Measurements from ENCODE around the gene GJA4.

Gene GJA4

DNA sequence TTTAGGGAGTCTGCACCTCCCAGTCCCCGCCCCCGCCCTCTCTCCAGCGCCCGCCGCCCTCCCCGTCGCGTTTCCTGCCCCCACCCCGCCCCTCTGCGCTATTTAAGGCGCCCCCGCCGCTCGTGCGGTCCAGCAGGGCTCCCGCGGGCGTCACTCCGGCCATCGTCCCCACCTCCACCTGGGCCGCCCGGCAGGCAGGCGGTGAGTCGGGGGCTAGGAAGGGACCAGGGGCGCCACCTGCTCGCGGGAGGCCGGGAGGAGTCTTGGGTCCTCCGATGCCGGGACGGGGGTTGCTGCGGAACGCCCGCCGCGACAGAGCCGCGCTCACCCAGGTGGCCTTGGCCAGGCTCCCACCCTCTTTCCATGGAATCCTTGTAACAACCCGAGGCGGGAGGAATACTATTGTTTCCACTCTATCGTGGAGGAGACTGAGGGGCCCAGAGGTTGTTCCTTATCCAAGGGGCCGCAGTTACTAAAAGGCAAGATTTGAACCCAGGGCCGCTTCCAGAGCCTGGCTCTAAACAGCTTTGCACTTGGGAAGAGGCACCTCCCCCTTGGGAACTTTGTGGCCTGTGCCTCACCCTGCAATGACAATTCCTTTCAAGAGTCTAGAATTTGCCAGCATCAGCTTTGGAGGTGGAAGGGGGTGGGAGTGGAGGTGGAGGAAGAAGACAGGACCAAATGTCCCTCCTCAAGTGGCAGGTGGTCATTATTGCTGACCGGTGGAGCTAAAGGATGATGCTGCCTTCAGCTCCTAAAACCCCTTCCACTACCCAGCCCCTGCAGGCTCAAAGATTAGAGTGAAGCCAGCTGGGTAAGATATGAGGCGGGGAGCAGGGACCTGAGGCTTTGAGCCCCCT is at the start of gene GJA4:
Gene GJA4 (plus strand): TSS at position 132 of the 860 bp plus-strand sequence. CDS start 1,215 bp downstream, outside the sequence.
- DNase-seq, result no peak

DNA sequence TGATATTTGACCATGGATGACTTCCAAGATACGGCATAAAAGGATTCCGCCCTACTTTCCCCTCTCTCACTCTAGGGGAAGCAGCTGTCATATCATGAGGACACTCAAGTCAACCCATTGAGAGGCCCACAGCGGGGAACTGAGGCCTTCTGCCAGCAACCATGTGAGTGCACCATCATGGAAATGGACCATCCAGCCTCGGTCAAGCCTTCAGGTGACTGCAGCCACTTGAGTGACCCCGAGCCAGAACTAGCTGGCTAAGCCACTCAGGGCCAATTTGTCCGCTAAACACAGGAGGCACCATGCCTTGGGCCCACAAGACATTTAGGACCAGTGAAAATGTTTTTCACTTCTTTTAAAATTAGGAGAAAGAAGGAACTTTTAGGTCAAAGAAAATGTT is 49.0 kb upstream of the GJA4 start:
- no peak for DNase-seq

DNA sequence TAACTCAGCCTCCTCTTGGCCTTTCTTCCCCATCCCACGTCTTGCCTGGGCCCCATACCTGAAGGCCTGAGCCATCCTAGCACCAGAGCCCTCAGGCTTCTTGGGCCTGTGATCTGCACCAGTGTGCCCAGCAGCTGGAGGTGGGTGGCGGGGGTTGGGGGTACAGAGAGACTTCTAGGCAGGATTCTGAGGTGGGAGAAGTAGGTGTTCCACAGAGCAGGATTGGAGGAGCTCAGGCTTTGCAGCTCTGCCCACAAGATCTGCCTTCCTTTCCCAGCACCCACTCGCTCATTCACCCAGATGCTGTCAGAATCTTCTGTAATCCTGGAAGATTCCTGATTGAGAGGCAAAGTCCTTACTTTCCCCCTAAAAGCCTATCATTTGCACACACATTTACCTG is 47.9 kb upstream of the GJA4 start:
- DNase-seq, result no peak

DNA sequence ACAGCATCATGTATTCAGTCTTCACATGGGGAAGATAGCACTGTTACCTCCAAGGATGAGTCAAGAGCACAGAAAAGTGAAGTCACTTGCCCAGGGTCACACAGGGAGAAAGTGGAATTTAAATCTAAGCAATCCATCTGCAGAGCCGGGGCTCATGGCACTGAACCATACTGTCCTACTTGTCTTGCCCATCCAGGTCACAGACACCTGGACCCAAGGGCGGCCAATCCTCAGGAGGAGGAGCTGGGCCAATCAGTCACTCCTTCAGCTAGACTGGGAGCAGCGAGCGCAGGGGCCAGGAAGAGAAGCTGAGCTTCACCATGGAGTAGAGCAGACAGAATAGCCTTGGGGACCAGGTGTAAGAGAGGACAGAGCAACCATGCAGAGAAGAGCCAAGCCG is 47.1 kb upstream of the GJA4 start:
- no peak for DNase-seq

DNA sequence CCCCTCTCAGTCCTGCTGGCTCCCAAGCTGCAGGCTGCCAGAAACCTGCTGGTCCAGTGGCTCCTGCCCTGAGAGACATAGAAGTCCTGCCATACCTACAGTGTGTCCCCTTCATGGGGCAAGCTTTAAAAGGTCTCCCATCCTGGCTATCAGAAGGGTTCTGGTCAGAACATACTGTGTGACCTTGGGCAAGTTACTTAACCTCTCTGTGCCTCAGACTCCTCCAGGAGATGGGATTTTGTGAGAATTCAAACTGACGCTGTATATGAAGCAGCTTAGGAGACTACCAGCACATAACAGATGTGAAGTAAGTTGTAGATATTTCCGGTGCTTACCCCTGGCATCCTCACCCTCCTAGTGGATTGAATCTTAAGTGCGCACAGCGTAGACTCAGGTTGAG is 46.7 kb upstream of the GJA4 start:
- no peak for DNase-seq

DNA sequence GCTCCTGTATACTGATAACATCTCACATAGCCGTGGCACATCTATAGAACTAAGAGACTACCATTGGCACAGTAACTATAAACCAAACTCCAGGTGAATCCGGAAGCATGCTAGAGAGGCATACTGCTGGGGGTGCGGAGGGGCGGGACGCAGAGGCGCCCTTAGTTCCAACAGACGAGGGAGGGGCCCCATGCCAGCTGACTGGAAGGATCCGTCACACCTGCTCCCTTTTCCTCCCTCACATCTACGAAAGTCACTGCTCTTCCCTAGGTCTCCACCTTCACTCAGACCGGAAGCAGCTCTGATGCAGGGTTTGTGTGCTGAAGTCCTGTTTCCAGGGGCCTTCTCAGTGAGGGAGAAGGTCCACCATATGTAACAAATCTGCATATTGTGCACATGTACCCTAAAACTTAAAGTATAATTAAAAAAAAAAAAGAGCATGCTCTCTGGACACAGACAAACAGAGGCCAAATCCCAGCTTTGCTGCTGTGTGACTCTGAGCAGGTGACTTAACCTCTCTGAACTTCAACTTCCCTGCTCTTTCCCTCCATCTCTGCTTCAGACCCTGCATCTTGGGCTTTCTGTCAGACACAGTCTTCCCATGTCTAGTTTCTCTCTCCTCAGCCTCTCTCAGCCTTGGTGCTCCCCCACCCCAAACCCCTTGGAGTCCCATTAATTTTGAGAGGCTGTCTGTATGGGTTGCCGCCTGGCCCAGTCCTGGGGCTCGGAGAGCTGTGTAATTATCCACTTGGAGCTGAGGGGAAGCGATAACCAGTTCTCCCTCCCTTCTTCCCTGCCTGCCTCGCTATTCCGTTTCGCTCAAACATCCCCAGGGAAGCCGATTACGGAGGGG is 45.8 kb upstream of the GJA4 start:
- DNase-seq, result no peak

DNA sequence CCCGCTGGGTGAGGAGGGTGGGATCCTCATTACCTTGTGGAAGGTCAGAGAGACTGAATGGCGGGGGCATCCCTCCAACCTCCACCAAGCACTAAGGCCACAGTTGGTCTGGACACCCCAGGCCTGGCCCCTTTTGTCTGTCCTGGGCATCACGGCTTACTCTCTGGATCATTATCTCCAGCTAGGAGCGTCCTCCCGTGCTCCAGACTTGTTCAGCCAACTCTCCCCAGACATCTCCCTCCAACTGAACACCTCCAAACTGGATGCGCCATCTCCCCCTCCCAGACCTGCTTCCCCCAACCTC is 45.2 kb upstream of the GJA4 start:
- no peak for DNase-seq

DNA sequence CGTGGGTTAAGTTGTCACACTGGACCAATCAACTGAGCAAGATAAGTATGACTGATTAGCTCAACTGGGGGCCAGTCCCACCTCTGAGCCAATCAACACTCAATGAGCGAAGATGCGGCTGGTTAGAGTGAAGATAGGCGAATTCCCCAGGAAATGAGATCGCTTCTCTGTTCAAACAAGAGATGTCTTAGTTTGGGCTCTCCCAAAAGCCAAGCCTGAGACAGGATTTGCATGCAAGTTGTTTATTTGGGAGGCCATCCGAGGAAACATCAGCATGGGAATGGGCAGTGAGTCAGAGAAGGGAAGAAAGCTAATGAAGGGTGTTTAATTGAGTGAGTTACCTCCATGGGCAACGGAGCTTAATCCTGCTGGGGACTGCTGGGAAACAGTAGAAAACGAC is 42.8 kb upstream of the GJA4 start:
- DNase-seq, result no peak

DNA sequence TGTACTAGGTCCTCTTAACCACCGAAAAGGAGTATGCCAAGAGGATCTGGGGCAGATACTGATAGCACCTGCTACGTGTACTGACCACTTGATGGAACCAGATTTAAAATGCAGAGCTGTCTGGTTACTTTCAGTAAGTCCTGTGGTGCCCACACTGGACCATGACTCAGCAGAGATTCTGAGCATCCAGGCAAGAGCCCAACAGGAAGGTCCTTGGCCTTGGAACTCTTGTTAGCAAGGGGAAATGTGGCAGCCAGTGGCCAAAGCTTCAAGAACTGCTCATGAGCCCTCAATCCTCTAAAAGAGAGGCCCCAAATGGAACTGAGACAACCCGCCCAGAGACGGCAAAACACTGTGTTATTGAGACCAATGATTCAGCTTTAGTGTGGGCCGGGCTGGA is 42.2 kb upstream of the GJA4 start:
- no peak for DNase-seq

DNA sequence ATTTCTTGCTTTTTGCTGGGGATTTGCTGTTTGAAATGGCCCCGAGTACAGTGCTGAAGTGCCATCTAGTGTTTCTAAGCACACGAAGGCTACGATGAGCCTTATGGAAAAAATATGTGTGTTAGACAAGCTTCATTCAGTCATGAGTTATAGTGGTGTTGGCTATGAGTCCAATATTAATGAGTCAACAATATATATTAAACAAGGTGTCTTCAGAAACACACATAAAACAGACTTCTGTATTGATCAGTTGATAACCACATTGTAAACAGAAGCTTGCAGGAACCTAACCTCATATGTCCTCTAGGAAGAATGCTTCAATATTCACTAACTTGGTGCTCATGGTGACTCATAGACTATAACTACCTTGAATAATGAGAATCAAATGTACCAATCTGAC is 39.6 kb upstream of the GJA4 start:
- DNase-seq, result no peak

DNA sequence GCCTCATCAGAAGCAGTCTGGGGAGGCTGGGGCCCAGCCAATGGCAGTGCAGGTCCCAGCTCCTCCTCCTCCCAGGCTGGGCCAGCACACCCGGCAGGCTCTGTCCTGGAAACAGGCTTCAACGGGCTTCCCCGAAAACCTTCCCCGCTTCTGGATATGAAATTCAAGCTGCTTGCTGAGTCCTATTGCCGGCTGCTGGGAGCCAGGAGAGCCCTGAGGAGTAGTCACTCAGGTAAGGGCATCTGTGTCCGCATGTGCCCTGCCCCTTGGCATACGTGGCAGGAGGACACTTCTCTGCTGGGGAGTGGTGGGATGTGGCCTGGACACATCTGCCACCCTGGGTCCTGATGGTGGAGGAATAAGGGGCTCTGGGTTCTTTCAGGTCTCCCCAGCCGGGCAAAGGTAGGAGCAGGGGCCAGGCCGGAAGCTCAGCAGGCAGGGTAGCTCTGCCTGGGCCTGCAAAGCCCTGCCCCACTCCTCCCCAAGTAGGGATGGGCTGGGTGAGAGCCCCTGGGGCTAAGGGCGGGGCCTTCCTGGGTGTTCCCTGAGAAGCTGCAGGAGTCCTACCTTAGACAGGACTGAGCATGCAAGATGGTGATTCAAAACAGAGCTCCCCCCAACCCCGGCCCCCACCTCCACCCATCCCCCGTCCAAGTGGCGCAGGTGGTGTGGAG is 37.7 kb upstream of the GJA4 start, which contains the start of gene GJB5:
Gene GJB5 (plus strand): TSS at position 84 of the 674 bp plus-strand sequence. CDS start 2,284 bp downstream, outside the sequence.
- no peak for DNase-seq

DNA sequence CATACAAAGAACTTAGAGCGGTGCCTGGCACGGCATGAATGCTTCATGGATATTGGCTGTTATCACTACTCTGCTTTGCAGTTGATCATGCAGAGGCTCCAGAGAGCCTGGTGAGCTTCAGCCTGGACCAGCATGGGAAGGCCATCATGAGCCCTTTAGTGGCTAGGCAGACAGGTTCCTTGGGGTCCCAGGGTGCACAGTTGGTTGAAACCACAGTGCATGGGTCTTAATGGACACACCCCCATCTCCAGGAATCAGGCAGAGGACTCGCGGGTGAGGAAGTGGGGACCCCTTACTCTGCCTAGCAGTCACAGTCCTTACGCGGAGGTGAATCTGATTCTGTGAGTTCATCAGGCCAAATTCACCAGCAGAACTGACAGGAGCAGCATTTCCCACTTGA is 36.8 kb upstream of the GJA4 start:
- no peak for DNase-seq

DNA sequence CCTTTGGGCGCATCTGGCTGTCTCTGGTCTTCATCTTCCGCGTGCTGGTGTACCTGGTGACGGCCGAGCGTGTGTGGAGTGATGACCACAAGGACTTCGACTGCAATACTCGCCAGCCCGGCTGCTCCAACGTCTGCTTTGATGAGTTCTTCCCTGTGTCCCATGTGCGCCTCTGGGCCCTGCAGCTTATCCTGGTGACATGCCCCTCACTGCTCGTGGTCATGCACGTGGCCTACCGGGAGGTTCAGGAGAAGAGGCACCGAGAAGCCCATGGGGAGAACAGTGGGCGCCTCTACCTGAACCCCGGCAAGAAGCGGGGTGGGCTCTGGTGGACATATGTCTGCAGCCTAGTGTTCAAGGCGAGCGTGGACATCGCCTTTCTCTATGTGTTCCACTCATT is 35.4 kb upstream of the GJA4 start:
- no peak for DNase-seq

DNA sequence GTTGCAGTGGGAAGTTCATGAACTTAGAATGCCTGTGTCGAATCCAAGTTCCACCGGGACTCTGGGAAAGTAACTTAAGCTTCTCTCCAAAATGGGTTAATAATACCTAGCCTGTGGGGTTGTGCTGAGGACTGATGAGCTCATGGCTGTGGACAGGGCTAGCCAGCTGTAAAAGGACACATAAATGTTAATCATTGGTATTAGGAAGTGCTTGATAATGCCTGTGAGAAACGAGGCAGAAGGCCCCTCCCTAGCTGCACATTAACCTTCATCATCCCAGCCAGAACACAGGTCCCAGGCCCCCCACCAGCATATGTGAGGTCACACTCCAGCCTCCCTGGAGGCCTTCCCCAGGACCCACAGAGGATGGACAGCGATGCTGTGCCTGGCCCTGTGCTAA is 34.0 kb upstream of the GJA4 start:
- DNase-seq, result no peak

DNA sequence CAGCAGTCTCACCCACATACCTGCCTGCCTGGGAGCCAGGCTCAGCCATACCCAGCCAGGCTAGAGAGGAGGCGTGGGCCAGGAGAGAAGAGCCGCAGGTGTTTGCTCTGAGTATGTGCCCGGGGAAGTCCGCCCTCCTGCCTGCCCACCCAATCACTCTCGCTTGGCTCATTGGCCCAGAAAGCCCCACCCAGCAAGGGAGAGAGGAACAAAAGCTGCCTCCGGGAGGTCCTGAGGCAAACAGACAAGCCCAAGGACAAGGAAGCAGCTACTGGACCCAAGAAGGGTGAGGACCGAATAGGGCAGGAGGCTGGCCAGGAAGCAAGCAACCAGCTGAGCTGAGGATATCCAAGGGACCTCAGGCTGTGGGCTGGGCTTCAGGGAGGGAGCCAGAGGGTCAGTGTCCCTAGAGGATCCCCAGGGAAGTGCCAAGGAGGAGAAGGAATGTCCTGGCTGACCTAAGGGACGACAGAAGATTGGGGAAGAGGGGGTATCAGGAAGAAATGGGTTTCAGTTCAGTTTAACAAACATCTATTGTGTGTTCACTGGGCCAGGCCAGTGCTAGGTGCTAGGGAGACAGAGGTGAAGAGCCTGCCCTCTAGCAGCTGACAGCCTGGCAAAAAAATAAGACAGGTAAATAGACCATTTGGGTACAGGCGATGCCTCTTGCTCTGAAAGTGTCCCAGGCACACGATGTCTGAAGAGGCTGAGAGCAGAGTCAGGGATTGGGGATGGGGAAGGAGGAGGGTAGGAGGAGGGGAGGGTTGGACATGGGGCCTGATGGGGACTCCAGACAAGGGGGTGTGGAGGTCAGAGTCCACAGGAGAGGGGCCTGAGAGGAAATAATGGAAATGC is 33.1 kb upstream of the GJA4 start, which contains the start of gene GJB4:
Gene GJB4 (plus strand): TSS at position 238 of the 855 bp plus-strand sequence. CDS start 1,515 bp downstream, outside the sequence.
- DNase-seq, result no peak

DNA sequence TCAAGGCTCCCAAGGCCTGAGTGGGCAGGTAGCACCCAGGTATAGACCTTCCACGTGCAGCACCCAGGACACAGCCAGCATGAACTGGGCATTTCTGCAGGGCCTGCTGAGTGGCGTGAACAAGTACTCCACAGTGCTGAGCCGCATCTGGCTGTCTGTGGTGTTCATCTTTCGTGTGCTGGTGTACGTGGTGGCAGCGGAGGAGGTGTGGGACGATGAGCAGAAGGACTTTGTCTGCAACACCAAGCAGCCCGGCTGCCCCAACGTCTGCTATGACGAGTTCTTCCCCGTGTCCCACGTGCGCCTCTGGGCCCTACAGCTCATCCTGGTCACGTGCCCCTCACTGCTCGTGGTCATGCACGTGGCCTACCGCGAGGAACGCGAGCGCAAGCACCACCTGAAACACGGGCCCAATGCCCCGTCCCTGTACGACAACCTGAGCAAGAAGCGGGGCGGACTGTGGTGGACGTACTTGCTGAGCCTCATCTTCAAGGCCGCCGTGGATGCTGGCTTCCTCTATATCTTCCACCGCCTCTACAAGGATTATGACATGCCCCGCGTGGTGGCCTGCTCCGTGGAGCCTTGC is 31.5 kb upstream of the GJA4 start:
- no peak for DNase-seq

DNA sequence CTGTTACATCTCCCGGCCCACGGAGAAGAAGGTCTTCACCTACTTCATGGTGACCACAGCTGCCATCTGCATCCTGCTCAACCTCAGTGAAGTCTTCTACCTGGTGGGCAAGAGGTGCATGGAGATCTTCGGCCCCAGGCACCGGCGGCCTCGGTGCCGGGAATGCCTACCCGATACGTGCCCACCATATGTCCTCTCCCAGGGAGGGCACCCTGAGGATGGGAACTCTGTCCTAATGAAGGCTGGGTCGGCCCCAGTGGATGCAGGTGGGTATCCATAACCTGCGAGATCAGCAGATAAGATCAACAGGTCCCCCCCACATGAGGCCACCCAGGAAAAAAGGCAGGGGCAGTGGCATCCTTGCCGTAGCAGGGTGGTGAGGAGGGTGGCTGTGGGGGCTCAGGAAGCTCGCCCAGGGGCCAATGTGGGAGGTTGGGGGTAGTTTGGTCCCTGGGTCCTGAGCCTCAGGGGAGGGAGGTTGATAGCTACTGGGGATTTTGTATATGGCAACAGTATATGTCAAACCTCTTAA is 31.0 kb upstream of the GJA4 start:
- no peak for DNase-seq

DNA sequence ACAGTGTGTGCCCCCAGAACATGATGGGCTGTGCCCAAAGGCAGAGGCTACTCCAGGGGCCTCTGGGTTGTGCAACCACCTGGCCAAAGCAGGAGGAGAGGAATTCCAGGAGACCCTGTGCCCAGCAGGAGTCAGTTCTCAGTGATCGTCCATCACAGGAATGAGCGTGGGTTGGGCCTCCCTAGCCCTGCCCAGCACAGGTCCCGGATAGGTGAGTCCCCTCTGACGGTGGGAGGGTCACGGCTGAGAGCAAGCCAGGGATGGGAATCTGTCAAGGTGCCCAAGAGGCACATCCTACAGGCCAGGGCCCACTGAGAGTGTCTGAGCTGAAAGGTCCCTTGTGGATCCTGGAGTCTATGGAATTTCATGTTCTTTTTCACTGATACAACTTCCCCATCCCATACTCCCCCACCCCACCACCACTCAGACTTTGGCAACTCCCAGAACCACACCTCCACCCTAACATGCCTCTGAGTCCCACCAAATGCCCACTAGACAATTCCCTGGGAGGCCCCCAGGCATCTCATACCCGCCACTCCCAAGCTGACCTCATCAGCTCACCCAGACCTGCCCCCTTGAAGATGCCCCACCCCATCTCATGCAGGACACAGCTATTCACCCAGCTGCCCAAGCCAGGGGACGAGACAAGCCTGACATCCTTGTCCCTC is 30.2 kb upstream of the GJA4 start:
- no peak for DNase-seq

DNA sequence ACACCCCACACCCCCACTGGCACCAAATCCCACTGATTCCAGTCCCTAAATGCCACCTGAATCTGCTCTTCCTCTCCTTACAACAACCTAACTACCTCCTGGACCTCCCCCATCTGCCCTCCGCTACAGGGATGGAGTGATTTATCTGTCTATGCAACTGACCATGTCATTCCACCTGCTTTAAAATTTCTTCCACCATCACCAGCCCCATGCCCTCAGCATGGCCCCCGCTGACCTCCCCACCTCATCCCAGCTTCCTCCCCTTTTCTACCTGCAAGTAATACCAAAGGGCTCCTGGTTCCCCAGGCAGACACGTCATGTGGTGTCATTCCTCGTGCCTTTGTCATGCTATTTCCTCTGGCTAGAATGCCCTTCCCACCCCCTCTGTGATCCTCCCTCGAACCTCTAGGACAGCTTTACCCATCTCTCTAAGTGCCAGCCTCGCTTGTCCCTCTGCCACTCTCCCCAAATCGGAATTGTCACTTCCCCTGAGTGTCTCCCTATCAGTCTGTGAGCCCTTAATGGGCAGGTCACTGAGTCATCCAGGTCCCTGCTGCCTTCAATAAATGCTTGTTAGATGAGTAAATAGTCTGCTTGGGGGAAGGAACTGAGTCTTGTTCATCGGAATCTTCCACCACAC is 29.5 kb upstream of the GJA4 start:
- no peak for DNase-seq

DNA sequence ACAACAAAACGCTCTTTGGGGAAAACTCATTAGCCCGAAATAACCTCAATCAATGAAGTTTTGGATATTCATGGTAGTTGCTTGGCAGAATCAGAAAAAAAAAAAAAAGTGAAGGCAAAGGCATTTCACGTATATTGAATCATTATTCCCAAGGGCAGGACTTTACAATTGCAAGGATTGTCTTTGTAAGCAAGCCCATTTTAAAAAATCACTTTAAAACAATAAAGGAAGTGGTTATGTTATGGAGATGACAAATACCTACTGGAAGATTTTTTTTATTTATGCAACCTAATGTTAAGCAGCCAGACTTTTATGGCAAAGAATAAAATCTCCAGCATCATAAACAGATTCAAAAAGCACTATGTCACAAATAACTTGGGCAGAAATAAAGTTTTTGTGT is 23.9 kb upstream of the GJA4 start:
- DNase-seq, result no peak

All from NK-92 treated with Interleukin-12 subunit alpha and Interleukin-12 subunit beta, amount 100 ng/mL, for 24 hours (cell line).